ENCODE results near the gene HSD11B2.

The HSD11B2 gene

DNA sequence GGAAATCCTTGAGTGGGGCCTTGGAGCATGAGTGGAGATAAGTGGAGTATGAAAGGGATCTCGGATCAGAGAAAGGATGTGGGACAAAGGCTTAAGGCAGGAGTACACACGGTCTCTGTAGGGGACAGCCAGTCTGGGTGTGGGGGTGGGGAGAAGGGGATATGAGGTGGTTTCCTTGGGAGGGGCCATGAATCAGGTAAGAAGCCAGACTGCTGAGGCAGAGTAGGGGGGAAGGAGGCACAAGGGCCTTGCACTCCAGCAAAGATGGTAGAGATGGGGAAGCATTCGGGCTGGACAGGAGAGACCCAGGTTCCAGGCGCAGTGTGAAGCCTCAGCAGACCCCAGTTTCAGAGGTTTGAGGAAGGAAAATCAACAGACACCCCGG is 1.6 kb downstream of the HSD11B2 start:
- Histone ChIP-seq H3K27ac (ENCODE audit: low read depth, low read length) (no peak overlapping the region), H4K20me1 (ENCODE audit: control insufficient read depth, insufficient read depth, low read depth, low read length) (0 out of 2 replicates have a peak, but pooled peaks cover 3% of the 10 kb centered on the region), H3K4me2 (ENCODE audit: low read length) (no peak overlapping the region), H3K36me3 (ENCODE audit: control insufficient read depth, low read length) (peaks cover 1% of the 10 kb centered on the region; the same call in 1 of the 2 replicates), H3K4me3 (ENCODE audit: low read length) (no peak overlapping the region), H3K27me3 (ENCODE audit: control insufficient read depth, low read length) (peaks cover 44% of the 10 kb centered on the region), H3F3A (ENCODE audit: control insufficient read depth, insufficient read depth) (no peaks in the 10 kb centered on the region), H3K9me3 (ENCODE audit: control insufficient read depth, insufficient read depth, low read length) (no peaks in the 10 kb centered on the region), H3K4me1 (ENCODE audit: control insufficient read depth, low read length) (peaks cover 12% of the 10 kb centered on the region), H3K9me2 (replicated peaks; ENCODE audit: control insufficient read depth, low read length) (no peaks in the 10 kb centered on the region), H3K79me2 (ENCODE audit: control insufficient read depth, low read length) (no peaks in the 10 kb centered on the region)
- TF ChIP-seq, protein P1, sequence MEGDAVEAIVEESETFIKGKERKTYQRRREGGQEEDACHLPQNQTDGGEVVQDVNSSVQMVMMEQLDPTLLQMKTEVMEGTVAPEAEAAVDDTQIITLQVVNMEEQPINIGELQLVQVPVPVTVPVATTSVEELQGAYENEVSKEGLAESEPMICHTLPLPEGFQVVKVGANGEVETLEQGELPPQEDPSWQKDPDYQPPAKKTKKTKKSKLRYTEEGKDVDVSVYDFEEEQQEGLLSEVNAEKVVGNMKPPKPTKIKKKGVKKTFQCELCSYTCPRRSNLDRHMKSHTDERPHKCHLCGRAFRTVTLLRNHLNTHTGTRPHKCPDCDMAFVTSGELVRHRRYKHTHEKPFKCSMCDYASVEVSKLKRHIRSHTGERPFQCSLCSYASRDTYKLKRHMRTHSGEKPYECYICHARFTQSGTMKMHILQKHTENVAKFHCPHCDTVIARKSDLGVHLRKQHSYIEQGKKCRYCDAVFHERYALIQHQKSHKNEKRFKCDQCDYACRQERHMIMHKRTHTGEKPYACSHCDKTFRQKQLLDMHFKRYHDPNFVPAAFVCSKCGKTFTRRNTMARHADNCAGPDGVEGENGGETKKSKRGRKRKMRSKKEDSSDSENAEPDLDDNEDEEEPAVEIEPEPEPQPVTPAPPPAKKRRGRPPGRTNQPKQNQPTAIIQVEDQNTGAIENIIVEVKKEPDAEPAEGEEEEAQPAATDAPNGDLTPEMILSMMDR (IDR thresholded peaks at IDR 0.05; ENCODE audit: low read depth, low read length, poor library complexity, severe bottlenecking), result no peak
- TF ChIP-seq EZH2phosphoT487 (IDR thresholded peaks at IDR 0.05; ENCODE audit: borderline replicate concordance, low read length), result no peak

DNA sequence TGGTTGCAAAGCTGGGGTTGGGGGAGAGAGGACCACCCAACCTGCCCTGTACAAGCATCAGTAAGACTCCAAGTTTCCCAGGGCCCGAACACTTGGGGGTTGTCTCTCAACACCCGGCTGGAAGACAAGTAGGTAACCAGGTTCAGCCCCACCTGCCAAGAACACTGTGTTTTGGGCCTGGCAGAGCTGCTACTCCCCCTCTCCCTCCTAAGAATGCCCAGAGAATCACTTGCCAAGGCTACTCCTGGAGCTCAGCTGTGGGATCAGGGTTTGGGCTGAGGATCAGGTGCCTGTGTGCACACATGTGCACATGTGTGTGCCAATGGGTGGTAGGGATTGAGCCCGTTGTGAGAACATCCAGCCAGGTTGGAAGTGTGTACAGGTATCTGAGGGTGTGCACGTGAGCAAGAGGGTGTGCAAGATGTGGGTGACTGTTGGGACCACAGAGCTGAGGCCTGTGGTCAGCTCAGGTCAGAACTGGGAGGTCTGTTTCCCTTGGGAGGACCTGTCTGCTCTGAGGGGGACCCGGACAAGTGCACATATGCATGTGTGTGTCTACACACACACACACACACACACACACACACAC is 2.3 kb downstream of the HSD11B2 start:
- Histone ChIP-seq H3K4me2 (ENCODE audit: low read length) (no peak overlapping the region), H3F3A (ENCODE audit: control insufficient read depth, insufficient read depth) (no peaks in the 10 kb centered on the region), H3K4me3 (ENCODE audit: low read length) (no peak overlapping the region), H4K20me1 (ENCODE audit: control insufficient read depth, insufficient read depth, low read depth, low read length) (0 out of 2 replicates have a peak, but pooled peaks cover 3% of the 10 kb centered on the region), H3K36me3 (ENCODE audit: control insufficient read depth, low read length) (peaks cover 9% of the 10 kb centered on the region; the same call in 1 of the 2 replicates), H3K4me1 (ENCODE audit: control insufficient read depth, low read length) (peaks cover 12% of the 10 kb centered on the region), H3K9me3 (ENCODE audit: control insufficient read depth, insufficient read depth, low read length) (no peaks in the 10 kb centered on the region), H3K27ac (ENCODE audit: low read depth, low read length) (no peak overlapping the region), H3K27me3 (ENCODE audit: control insufficient read depth, low read length) (peaks cover 43% of the 10 kb centered on the region), H3K9me2 (replicated peaks; ENCODE audit: control insufficient read depth, low read length) (no peaks in the 10 kb centered on the region), H3K79me2 (ENCODE audit: control insufficient read depth, low read length) (no peaks in the 10 kb centered on the region)
- no peak for TF ChIP-seq EZH2phosphoT487 (IDR thresholded peaks at IDR 0.05; ENCODE audit: borderline replicate concordance, low read length)
- TF ChIP-seq, protein P1 (IDR thresholded peaks at IDR 0.05; ENCODE audit: low read depth, low read length, poor library complexity, severe bottlenecking), result no peak

DNA sequence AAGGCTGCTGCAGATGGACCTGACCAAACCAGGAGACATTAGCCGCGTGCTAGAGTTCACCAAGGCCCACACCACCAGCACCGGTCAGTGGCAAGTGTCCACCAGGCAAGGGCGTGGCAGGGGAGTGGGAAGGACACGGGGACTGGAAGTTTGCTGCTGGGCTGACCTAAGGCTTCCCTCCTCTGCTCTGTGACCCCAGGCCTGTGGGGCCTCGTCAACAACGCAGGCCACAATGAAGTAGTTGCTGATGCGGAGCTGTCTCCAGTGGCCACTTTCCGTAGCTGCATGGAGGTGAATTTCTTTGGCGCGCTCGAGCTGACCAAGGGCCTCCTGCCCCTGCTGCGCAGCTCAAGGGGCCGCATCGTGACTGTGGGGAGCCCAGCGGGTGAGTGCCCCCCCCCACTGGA is 4.8 kb downstream of the HSD11B2 start:
- Histone ChIP-seq H3K36me3 (ENCODE audit: control insufficient read depth, low read length) (peaks cover 16% of the 10 kb centered on the region; the same call in 1 of the 2 replicates), H3K4me1 (ENCODE audit: control insufficient read depth, low read length) (peaks cover 8% of the 10 kb centered on the region), H3K9me2 (replicated peaks; ENCODE audit: control insufficient read depth, low read length) (no peaks in the 10 kb centered on the region), H3K27ac (ENCODE audit: low read depth, low read length) (no peak overlapping the region), H3K4me3 (ENCODE audit: low read length) (no peak overlapping the region), H3K79me2 (ENCODE audit: control insufficient read depth, low read length) (no peaks in the 10 kb centered on the region), H4K20me1 (ENCODE audit: control insufficient read depth, insufficient read depth, low read depth, low read length) (0 out of 2 replicates have a peak, but pooled peaks cover 3% of the 10 kb centered on the region), H3K4me2 (ENCODE audit: low read length) (no peak overlapping the region), H3K9me3 (ENCODE audit: control insufficient read depth, insufficient read depth, low read length) (no peaks in the 10 kb centered on the region), H3K27me3 (ENCODE audit: control insufficient read depth, low read length) (peaks cover 18% of the 10 kb centered on the region), H3F3A (ENCODE audit: control insufficient read depth, insufficient read depth) (no peaks in the 10 kb centered on the region)
- TF ChIP-seq EZH2phosphoT487 (IDR thresholded peaks at IDR 0.05; ENCODE audit: borderline replicate concordance, low read length), result no peak
- TF ChIP-seq, protein P1 (IDR thresholded peaks at IDR 0.05; ENCODE audit: low read depth, low read length, poor library complexity, severe bottlenecking), result no peak

Measured in DOHH2 (cell line).